Endothelial cell of umbilical vein (primary cell): Measurements from ENCODE around the gene TCF7L2. TPM values are rescaled to one million over a fixed set of nuclear protein-coding genes. Genes with fewer than 3 reads are reported as not detected.

Experiments used
- BruUV-seq: library from RNA; stranded (reverse); fragments of 400-500 nt; replicated peaks from 2 replicates; lab custom pipeline; 2021; lab: Mats Ljungman, UMichigan
- CTCF ChIA-PET: fragments of 300-600, 350-600 bp; sonication (Branson Sonifier 250); formaldehyde crosslinking; loops from one replicate; lab custom pipeline; 2021; ENCODE audit warnings: antibody characterized with exemption, inconsistent platforms; lab: Charles Lee
- POLR2A ChIA-PET: fragments of 300-600, 350-600 bp; sonication (Branson Sonifier 250); formaldehyde crosslinking; loops from one replicate; lab custom pipeline; 2021; ENCODE audit warnings: antibody characterized with exemption, inconsistent platforms; lab: Charles Lee
- DNase-seq: peaks from one replicate; pipeline ENCODE4 v3.0.0-alpha.2; 2011; ENCODE audit warnings: low read depth, low spot score
- FAIRE-seq: peaks from 2 replicates; lab custom pipeline; 2011; peaks lifted over from hg19 to GRCh38; lab: Jason Lieb, UNC
- H2AFZ ChIP-seq: 2 replicates; pipeline ENCODE4 v1.6.0; 2012; ENCODE audit warnings: low read depth, low read length, control low read depth, inconsistent platforms
- H3K27ac ChIP-seq: 2 replicates; pipeline ENCODE4 v1.5.1; 2011; ENCODE audit warnings: low read depth, mild to moderate bottlenecking, control low read depth, low read length, moderate library complexity; ENCODE audit not compliant: insufficient read depth
- H3K27me3 ChIP-seq, 2 experiments: 2 replicates each; pipeline versions ENCODE4 v1.6.0 to v1.6.1; 2011; ENCODE audit warnings: low read length in 2 of 2, mixed read lengths in 1 of 2; ENCODE audit not compliant: control insufficient read depth in 2 of 2, insufficient read depth in 2 of 2
- H3K36me3 ChIP-seq, 2 experiments: 2 replicates in 1 of 2; 3 replicates in 1 of 2; pipeline ENCODE4 v1.5.1; 2011; ENCODE audit warnings: low read length in 2 of 2, mild to moderate bottlenecking in 1 of 2, moderate library complexity in 1 of 2; ENCODE audit not compliant: control insufficient read depth in 2 of 2, insufficient read depth in 2 of 2; ENCODE audit errors: extremely low read depth in 1 of 2
- H3K4me1 ChIP-seq: 3 replicates; pipeline ENCODE4 v1.5.1; 2011; ENCODE audit warnings: mild to moderate bottlenecking, low read length; ENCODE audit not compliant: control insufficient read depth, insufficient read depth; ENCODE audit errors: extremely low read depth
- H3K4me2 ChIP-seq: 2 replicates; pipeline ENCODE4 v1.6.1; 2011; ENCODE audit warnings: low read length, control low read depth, mixed read lengths; ENCODE audit not compliant: insufficient read depth
- H3K4me3 ChIP-seq, 3 experiments: fragments of 200-600 bp in 1 of 3; sonication (generic), shearing (Covaris generic) in 1 of 3; replicated peaks in 1 of 3; 2 replicates each; pipeline ENCODE4 v1.5.1; 2011 to 2016; ENCODE audit warnings: control low read depth in 3 of 3, low read length in 3 of 3, mild to moderate bottlenecking in 2 of 3, inconsistent platforms in 1 of 3, low read depth in 1 of 3, moderate library complexity in 1 of 3; ENCODE audit not compliant: insufficient read depth in 1 of 3
- H3K79me2 ChIP-seq: 2 replicates; pipeline ENCODE4 v1.6.0; 2012; ENCODE audit warnings: low read length, inconsistent platforms; ENCODE audit not compliant: control insufficient read depth, insufficient read depth
- H3K9ac ChIP-seq: replicated peaks from 2 replicates; pipeline ENCODE3; 2011; ENCODE audit warnings: low read length, control low read depth; ENCODE audit not compliant: insufficient read depth; ENCODE audit errors: extremely low read depth
- H3K9me1 ChIP-seq: replicated peaks from 3 replicates; pipeline ENCODE4 v1.6.0; 2011; ENCODE audit warnings: mild to moderate bottlenecking, low read length; ENCODE audit not compliant: control insufficient read depth, insufficient read depth; ENCODE audit errors: extremely low read depth
- H3K9me3 ChIP-seq: replicated peaks from 2 replicates; pipeline ENCODE4 v1.5.1; 2012; ENCODE audit warnings: low read length, inconsistent platforms; ENCODE audit not compliant: control insufficient read depth, insufficient read depth
- H4K20me1 ChIP-seq: replicated peaks from 2 replicates; pipeline ENCODE3; 2011; ENCODE audit warnings: mild to moderate bottlenecking, low read length; ENCODE audit not compliant: control insufficient read depth, insufficient read depth; ENCODE audit errors: extremely low read depth
- CTCF ChIP-seq, 2 donors: IDR thresholded peaks; 1 replicate in 1 of 2; 2 replicates in 1 of 2; pipeline ENCODE4 v1.5.1; 2011; ENCODE audit warnings: low read length in 2 of 2, mild to moderate bottlenecking in 2 of 2, moderate library complexity in 2 of 2, control low read depth in 1 of 2, inconsistent platforms in 1 of 2, low read depth in 1 of 2; ENCODE audit not compliant: insufficient read depth in 1 of 2; ENCODE audit errors: extremely low read depth in 1 of 2
- EZH2 ChIP-seq: IDR thresholded peaks from 2 replicates; pipeline ENCODE4 v1.6.1; 2012; ENCODE audit warnings: borderline replicate concordance, low read depth, mild to moderate bottlenecking, moderate library complexity, low read length, inconsistent platforms; ENCODE audit not compliant: severe bottlenecking
- FOS ChIP-seq: IDR thresholded peaks from 2 replicates; pipeline ENCODE4 v1.6.1; 2011; ENCODE audit warnings: mild to moderate bottlenecking, low read length, moderate library complexity, borderline replicate concordance; ENCODE audit not compliant: insufficient read depth
- GATA2 ChIP-seq: IDR thresholded peaks from 2 replicates; pipeline ENCODE4 v1.7.0; 2011; ENCODE audit warnings: low read depth, mild to moderate bottlenecking, moderate library complexity, mixed read lengths, low read length; ENCODE audit not compliant: insufficient read length, insufficient read depth
- JUN ChIP-seq: IDR thresholded peaks from 2 replicates; pipeline ENCODE4 v1.6.1; 2011; ENCODE audit warnings: borderline replicate concordance, low read depth; ENCODE audit not compliant: insufficient read length, insufficient read depth
- MAX ChIP-seq: IDR thresholded peaks from 2 replicates; pipeline ENCODE4 v1.6.1; 2011; ENCODE audit not compliant: insufficient read depth, insufficient read length
- MYC ChIP-seq: IDR thresholded peaks from one replicate; pipeline ENCODE4 v1.6.1; 2011; ENCODE audit warnings: mild to moderate bottlenecking, low read depth, low read length
- POLR2A ChIP-seq: IDR thresholded peaks from 2 replicates; pipeline ENCODE4 v1.6.1; 2012; ENCODE audit warnings: low read depth, mild to moderate bottlenecking, control low read depth, low read length
- POLR2AphosphoS5 ChIP-seq: IDR thresholded peaks from 2 replicates; pipeline ENCODE4 v1.6.1; 2012; ENCODE audit warnings: low read depth, mild to moderate bottlenecking, control low read depth, low read length, moderate library complexity; ENCODE audit not compliant: insufficient read depth
- dilution Hi-C: fragments of 300-500 bp; cut with MboI; formaldehyde crosslinking; loops from one replicate; pipeline ENCODE4 v1.15.0; 2019; ENCODE audit warnings: low sequenced_read_pairs; ENCODE audit not compliant: extremely low pct_ligation_motif_present
- intact Hi-C: fragments of 100-400 bp; cut with micrococcal nuclease; formaldehyde crosslinking; loops from one replicate; pipeline ENCODE4 v1.10.0; 2022
- polyA plus RNA-seq, 4 experiments: library from polyadenylated mRNA; depleted of rRNA in 3 of 4; stranded (reverse) in 3 of 4; unstranded in 1 of 4; fragments of >200 nt; gene quantifications; 2 replicates each; pipeline versions ENCODE4 v1.2.1 to v1.2.3, GENCODE V29; 2011 to 2012; ENCODE audit warnings: missing spikeins in 1 of 4
- total RNA-seq: library from RNA; stranded (reverse); gene quantifications from 2 replicates; pipeline ENCODE4 v1.2.3, GENCODE V29; 2021

TCF7L2 gene
- total and polyA plus RNA-seq, 2 donors (not counting 3 experiments of a cell fraction or from before 2014, with no cell fraction given): 9.9 to 21.8 TPM

- POLR2A ChIA-PET: no interaction called here
- intact Hi-C loops (no loop called here), dilution Hi-C loops (no loop called here)
- DNase-seq: no peak
- no peak overlapping the region for H2AFZ ChIP-seq
- no peak for FAIRE-seq
- CTCF ChIA-PET: interaction anchor here (0.8 to 1.0 kb wide), 4 partner anchors 10 to 1249 kb away, joined by 3 to 5 read pairs (median 3); no protein-coding TSS in a partner anchor
- H4K20me1 ChIP-seq: no peaks in the 10 kb centered on the region
- no TSS peak for BruUV-seq
- H3K36me3 ChIP-seq: no peaks in the 10 kb centered on the region
- H3K9ac ChIP-seq: no peak overlapping the region
- no peak overlapping the region for H3K4me3 ChIP-seq
- TF ChIP-seq POLR2A (no peak), GATA2 (no peak), CTCF (IDR thresholded peaks at IDR 0.05; ENCODE audit: extremely low read depth in 1 of 2, insufficient read depth in 1 of 2, low read depth in 1 of 2, low read length in 2 of 2) (no peak), FOS (no peak), JUN (no peak), MAX (no peak), EZH2 (no peak), MYC (no peak), POLR2AphosphoS5 (no peak)
- H3K27ac ChIP-seq: no peak overlapping the region
- peaks cover 69% of the 10 kb centered on the region for H3K4me1 ChIP-seq
- H3K9me1 ChIP-seq: no peaks in the 10 kb centered on the region
- no peaks in the 10 kb centered on the region for H3K79me2 ChIP-seq
- no peaks in the 10 kb centered on the region for H3K9me3 ChIP-seq
- H3K4me2 ChIP-seq: no peak overlapping the region
- H3K27me3 ChIP-seq: no peaks in the 10 kb centered on the region
Observed at GRCh38 chr10:113056030-113056429, 106.0 kb downstream of the TCF7L2 start.
